Measurements from ENCODE around the gene ASXL2. TPM values are rescaled to one million over a fixed set of nuclear protein-coding genes. Genes with fewer than 3 reads are reported as not detected.

Gene ASXL2
- total and polyA plus RNA-seq, 2 of the 13 experiments (the other 11 are each of a cell fraction or from before 2014, with no cell fraction given): 12.1 to 19.2 TPM

GRCh38 chr2:25879133-25879730 lies 945 bp upstream of the ASXL2 start (continued):
- TF ChIP-seq, protein P1, sequence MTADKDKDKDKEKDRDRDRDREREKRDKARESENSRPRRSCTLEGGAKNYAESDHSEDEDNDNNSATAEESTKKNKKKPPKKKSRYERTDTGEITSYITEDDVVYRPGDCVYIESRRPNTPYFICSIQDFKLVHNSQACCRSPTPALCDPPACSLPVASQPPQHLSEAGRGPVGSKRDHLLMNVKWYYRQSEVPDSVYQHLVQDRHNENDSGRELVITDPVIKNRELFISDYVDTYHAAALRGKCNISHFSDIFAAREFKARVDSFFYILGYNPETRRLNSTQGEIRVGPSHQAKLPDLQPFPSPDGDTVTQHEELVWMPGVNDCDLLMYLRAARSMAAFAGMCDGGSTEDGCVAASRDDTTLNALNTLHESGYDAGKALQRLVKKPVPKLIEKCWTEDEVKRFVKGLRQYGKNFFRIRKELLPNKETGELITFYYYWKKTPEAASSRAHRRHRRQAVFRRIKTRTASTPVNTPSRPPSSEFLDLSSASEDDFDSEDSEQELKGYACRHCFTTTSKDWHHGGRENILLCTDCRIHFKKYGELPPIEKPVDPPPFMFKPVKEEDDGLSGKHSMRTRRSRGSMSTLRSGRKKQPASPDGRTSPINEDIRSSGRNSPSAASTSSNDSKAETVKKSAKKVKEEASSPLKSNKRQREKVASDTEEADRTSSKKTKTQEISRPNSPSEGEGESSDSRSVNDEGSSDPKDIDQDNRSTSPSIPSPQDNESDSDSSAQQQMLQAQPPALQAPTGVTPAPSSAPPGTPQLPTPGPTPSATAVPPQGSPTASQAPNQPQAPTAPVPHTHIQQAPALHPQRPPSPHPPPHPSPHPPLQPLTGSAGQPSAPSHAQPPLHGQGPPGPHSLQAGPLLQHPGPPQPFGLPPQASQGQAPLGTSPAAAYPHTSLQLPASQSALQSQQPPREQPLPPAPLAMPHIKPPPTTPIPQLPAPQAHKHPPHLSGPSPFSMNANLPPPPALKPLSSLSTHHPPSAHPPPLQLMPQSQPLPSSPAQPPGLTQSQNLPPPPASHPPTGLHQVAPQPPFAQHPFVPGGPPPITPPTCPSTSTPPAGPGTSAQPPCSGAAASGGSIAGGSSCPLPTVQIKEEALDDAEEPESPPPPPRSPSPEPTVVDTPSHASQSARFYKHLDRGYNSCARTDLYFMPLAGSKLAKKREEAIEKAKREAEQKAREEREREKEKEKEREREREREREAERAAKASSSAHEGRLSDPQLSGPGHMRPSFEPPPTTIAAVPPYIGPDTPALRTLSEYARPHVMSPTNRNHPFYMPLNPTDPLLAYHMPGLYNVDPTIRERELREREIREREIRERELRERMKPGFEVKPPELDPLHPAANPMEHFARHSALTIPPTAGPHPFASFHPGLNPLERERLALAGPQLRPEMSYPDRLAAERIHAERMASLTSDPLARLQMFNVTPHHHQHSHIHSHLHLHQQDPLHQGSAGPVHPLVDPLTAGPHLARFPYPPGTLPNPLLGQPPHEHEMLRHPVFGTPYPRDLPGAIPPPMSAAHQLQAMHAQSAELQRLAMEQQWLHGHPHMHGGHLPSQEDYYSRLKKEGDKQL (CRISPR knock-in tag; IDR thresholded peaks at IDR 0.05; ENCODE audit: low read depth): 0 out of 2 replicates have a peak, but pooled peaks have one; percentile 23
- TF ChIP-seq ZNF614 (CRISPR knock-in tag; IDR thresholded peaks at IDR 0.05; ENCODE audit: borderline replicate concordance): 0 out of 2 replicates have a peak, but pooled peaks have one; percentile 30
- TF ChIP-seq, protein P2, sequence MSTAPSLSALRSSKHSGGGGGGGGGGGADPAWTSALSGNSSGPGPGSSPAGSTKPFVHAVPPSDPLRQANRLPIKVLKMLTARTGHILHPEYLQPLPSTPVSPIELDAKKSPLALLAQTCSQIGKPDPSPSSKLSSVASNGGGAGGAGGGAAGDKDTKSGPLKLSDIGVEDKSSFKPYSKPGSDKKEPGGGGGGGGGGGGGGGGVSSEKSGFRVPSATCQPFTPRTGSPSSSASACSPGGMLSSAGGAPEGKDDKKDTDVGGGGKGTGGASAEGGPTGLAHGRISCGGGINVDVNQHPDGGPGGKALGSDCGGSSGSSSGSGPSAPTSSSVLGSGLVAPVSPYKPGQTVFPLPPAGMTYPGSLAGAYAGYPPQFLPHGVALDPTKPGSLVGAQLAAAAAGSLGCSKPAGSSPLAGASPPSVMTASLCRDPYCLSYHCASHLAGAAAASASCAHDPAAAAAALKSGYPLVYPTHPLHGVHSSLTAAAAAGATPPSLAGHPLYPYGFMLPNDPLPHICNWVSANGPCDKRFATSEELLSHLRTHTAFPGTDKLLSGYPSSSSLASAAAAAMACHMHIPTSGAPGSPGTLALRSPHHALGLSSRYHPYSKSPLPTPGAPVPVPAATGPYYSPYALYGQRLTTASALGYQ (CRISPR knock-in tag; IDR thresholded peaks at IDR 0.05): no peak
- no peak for TF ChIP-seq ZNF264 (CRISPR knock-in tag; IDR thresholded peaks at IDR 0.05)
- peak; percentile 72; the same call in 1 of the 2 replicates for TF ChIP-seq RXRB (CRISPR knock-in tag; IDR thresholded peaks at IDR 0.05; ENCODE audit: borderline replicate concordance)
- no peak for TF ChIP-seq BCL3 (CRISPR knock-in tag; IDR thresholded peaks at IDR 0.05)
- TF ChIP-seq HDAC1 (CRISPR knock-in tag; IDR thresholded peaks at IDR 0.05): peak; percentile 40; the same call in 1 of the 2 replicates
- TF ChIP-seq FOXO1 (CRISPR knock-in tag; IDR thresholded peaks at IDR 0.05): peak; percentile 60; the same call in 1 of the 2 replicates
- TF ChIP-seq, protein P3, sequence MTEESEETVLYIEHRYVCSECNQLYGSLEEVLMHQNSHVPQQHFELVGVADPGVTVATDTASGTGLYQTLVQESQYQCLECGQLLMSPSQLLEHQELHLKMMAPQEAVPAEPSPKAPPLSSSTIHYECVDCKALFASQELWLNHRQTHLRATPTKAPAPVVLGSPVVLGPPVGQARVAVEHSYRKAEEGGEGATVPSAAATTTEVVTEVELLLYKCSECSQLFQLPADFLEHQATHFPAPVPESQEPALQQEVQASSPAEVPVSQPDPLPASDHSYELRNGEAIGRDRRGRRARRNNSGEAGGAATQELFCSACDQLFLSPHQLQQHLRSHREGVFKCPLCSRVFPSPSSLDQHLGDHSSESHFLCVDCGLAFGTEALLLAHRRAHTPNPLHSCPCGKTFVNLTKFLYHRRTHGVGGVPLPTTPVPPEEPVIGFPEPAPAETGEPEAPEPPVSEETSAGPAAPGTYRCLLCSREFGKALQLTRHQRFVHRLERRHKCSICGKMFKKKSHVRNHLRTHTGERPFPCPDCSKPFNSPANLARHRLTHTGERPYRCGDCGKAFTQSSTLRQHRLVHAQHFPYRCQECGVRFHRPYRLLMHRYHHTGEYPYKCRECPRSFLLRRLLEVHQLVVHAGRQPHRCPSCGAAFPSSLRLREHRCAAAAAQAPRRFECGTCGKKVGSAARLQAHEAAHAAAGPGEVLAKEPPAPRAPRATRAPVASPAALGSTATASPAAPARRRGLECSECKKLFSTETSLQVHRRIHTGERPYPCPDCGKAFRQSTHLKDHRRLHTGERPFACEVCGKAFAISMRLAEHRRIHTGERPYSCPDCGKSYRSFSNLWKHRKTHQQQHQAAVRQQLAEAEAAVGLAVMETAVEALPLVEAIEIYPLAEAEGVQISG (CRISPR knock-in tag; IDR thresholded peaks at IDR 0.05): no peak
- TF ChIP-seq FOXA1 (IDR thresholded peaks at IDR 0.05): peak; percentile 81
- peak; percentile 92 for TF ChIP-seq FOXA1 (CRISPR knock-in tag; IDR thresholded peaks at IDR 0.05)
- peak; percentile 49; the same call in 1 of the 2 replicates for TF ChIP-seq MLX (CRISPR knock-in tag; IDR thresholded peaks at IDR 0.05)
- TF ChIP-seq DPF2 (CRISPR knock-in tag; IDR thresholded peaks at IDR 0.05; ENCODE audit: borderline replicate concordance, low read depth): peak; percentile 81; the same call in 1 of the 2 replicates
- TF ChIP-seq ETV6 (CRISPR knock-in tag; conservative IDR thresholded peaks at IDR 0.05): no peak
- TF ChIP-seq SMAD1 (CRISPR knock-in tag; IDR thresholded peaks at IDR 0.05; ENCODE audit: borderline replicate concordance, low read depth): no peak
- peak; percentile 98 for TF ChIP-seq FOSL2 (CRISPR knock-in tag; IDR thresholded peaks at IDR 0.05)
- TF ChIP-seq CREM (IDR thresholded peaks at IDR 0.05): peak; percentile 61
- no peak for TF ChIP-seq CREM (CRISPR knock-in tag; IDR thresholded peaks at IDR 0.05)
- no peak for TF ChIP-seq ZBTB7A (CRISPR knock-in tag; IDR thresholded peaks at IDR 0.05)
